ENCODE results near the gene MEX3A.
"Not testable (repeated sequence)": the region's sequence is repeated elsewhere in the genome, so short reads cannot be mapped to it uniquely, and the experiment has no call there.

GRCh38 chr1:156071332-156071816 lies 10.9 kb downstream of the MEX3A start:
- not testable (repeated sequence) for TF ChIP-seq EZH2 (IDR thresholded peaks at IDR 0.05); POLR2AphosphoS5 (IDR thresholded peaks at IDR 0.05; ENCODE audit: low read depth, low read length); CTCF (IDR thresholded peaks at IDR 0.05 in 2 of 3, conservative IDR thresholded peaks at IDR 0.05 in 1 of 3; ENCODE audit: borderline replicate concordance in 1 of 3, insufficient read depth in 1 of 3, low read depth in 2 of 3, low read length in 2 of 3); CEBPB (IDR thresholded peaks at IDR 0.05; ENCODE audit: low read depth); ZNF274 (IDR thresholded peaks at IDR 0.05; ENCODE audit: low read depth, low read length); REST (IDR thresholded peaks at IDR 0.05; ENCODE audit: low read depth); SIN3A (IDR thresholded peaks at IDR 0.05; ENCODE audit: low read depth); EGR1 (IDR thresholded peaks at IDR 0.05; ENCODE audit: low read depth); POLR2A (IDR thresholded peaks at IDR 0.05; ENCODE audit: borderline replicate concordance, extremely low read depth, insufficient read depth, insufficient read length); ATF3 (IDR thresholded peaks at IDR 0.05); MAX (IDR thresholded peaks at IDR 0.05); RAD21 (IDR thresholded peaks at IDR 0.05; ENCODE audit: low read depth)
